OCI-LY1 (cell line): Measurements from ENCODE around the gene E2F3.

Experiments used
- H2AFZ ChIP-seq: fragments of 200-600 bp; sonication (generic), shearing (Covaris generic); 2 replicates; pipeline ENCODE4 v1.6.0; 2014; ENCODE audit warnings: antibody characterized with exemption, mild to moderate bottlenecking, low read length
- H3F3A ChIP-seq: fragments of 200-600 bp; sonication (generic), shearing (Covaris generic); 2 replicates; pipeline ENCODE4 v1.6.0; 2014; ENCODE audit warnings: mild to moderate bottlenecking, antibody characterized with exemption, low read length, moderate library complexity; ENCODE audit not compliant: insufficient read depth
- H3K27ac ChIP-seq: fragments of 200-600 bp; sonication (generic); 2 replicates; pipeline ENCODE4 v1.5.1; 2014; ENCODE audit warnings: low read length, mixed run types, mild to moderate bottlenecking, low read depth; ENCODE audit not compliant: poor library complexity, severe bottlenecking
- H3K27me3 ChIP-seq: fragments of 200-600 bp; sonication (generic); 2 replicates; pipeline ENCODE4 v1.6.0; 2014; ENCODE audit warnings: antibody characterized with exemption, mild to moderate bottlenecking, low read length, moderate library complexity; ENCODE audit not compliant: insufficient read depth
- H3K36me3 ChIP-seq: fragments of 200-600 bp; sonication (generic); 2 replicates; pipeline ENCODE4 v1.6.1; 2014; ENCODE audit warnings: mild to moderate bottlenecking, antibody characterized with exemption, low read length, moderate library complexity, mixed read lengths; ENCODE audit not compliant: insufficient read depth
- H3K4me1 ChIP-seq: fragments of 200-600 bp; sonication (generic); 2 replicates; pipeline ENCODE4 v1.5.1; 2014; ENCODE audit warnings: mild to moderate bottlenecking, low read length, moderate library complexity; ENCODE audit not compliant: insufficient read depth, severe bottlenecking
- H3K4me2 ChIP-seq: fragments of 200-600 bp; sonication (generic), shearing (Covaris generic); 2 replicates; pipeline ENCODE4 v1.6.1; 2014; ENCODE audit warnings: low read length
- H3K4me3 ChIP-seq: fragments of 200-600 bp; sonication (generic); 2 replicates; pipeline ENCODE4 v1.5.1; 2014; ENCODE audit warnings: low read length, low read depth, mild to moderate bottlenecking, mixed read lengths; ENCODE audit not compliant: poor library complexity, severe bottlenecking
- H3K79me2 ChIP-seq: fragments of 200-600 bp; shearing (Covaris generic); 2 replicates; pipeline ENCODE4 v1.6.1; 2016; ENCODE audit warnings: mixed run types, low read length, mixed read lengths; ENCODE audit not compliant: insufficient read depth
- H3K9ac ChIP-seq: fragments of 200-600 bp; sonication (generic), shearing (Covaris generic); 2 replicates; pipeline ENCODE4 v1.6.1; 2014; ENCODE audit warnings: mild to moderate bottlenecking, low read length, mixed read lengths
- H3K9me2 ChIP-seq: fragments of 200-600 bp; sonication (generic), shearing (Covaris generic); 2 replicates; pipeline ENCODE4 v1.6.1; 2014; ENCODE audit warnings: low read depth, mild to moderate bottlenecking, low read length, mixed read lengths
- H3K9me3 ChIP-seq: fragments of 200-600 bp; shearing (Covaris generic); 2 replicates; pipeline ENCODE4 v1.6.1; 2014; ENCODE audit warnings: low read length, mixed read lengths
- H4K20me1 ChIP-seq: fragments of 200-600 bp; sonication (generic), shearing (Covaris generic); 2 replicates; pipeline ENCODE4 v1.6.0; 2016; ENCODE audit warnings: mild to moderate bottlenecking, low read length; ENCODE audit not compliant: insufficient read depth
- CTCF ChIP-seq: fragments of 200-600 bp; sonication (generic), shearing (Covaris generic); IDR thresholded peaks from 2 replicates; pipeline ENCODE4 v1.5.1; 2017; ENCODE audit warnings: mild to moderate bottlenecking, antibody characterized with exemption, low read length, moderate library complexity, mixed read lengths
- EZH2 ChIP-seq: fragments of 200-600 bp; sonication (generic), shearing (Covaris generic); IDR thresholded peaks from 2 replicates; pipeline ENCODE4 v1.8.0; 2017; ENCODE audit warnings: borderline replicate concordance, mixed run types, mild to moderate bottlenecking, antibody characterized with exemption, low read length, moderate library complexity, mixed read lengths

Gene E2F3

GRCh38 chr6:20486641-20487040 is 85.0 kb downstream of the E2F3 start:
- TF ChIP-seq EZH2 (no peak), CTCF (no peak)
- Histone ChIP-seq H4K20me1 (no peaks in the 10 kb centered on the region), H3K4me3 (no peak overlapping the region), H3K79me2 (no peaks in the 10 kb centered on the region), H3K9ac (no peak overlapping the region), H3K9me2 (no peaks in the 10 kb centered on the region), H3K9me3 (no peaks in the 10 kb centered on the region), H2AFZ (no peak overlapping the region), H3K27ac (no peak overlapping the region), H3F3A (no peaks in the 10 kb centered on the region), H3K36me3 (peaks cover 94% of the 10 kb centered on the region), H3K27me3 (no peaks in the 10 kb centered on the region), H3K4me1 (no peaks in the 10 kb centered on the region), H3K4me2 (no peak overlapping the region)

DNA sequence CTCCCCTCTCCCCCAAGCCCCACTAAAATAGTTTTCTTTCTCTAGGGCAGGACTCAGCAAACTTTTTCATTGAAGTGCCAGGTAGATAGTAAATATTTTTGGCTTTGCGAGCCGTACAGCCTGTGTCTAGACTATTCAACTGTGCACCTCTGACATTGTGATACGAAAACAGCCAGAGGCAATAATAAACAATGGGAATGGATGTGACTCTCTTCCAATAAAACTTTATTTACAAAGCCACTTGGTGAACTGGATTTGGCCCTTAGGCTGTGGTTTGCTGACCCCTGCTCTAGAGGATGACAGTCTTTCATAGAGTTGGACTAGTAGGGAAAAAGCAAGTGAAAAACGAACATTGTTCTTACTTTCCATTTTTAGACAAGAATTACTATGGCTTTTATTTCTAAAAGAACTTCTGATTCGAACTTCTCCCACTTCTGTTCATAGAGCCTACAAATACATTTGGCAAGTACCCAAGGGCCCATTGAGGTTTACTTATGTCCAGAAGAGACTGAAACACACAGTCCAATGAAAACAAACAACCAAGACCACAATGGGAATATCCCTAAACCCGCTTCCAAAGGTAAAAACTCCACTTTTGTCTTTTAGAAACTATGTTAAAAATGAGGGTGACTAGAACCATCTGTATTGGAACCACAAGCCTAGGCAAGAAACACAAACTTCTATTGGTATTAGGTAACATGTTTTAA is 86.1 kb downstream of the E2F3 start:
- H3K9ac ChIP-seq = no peak overlapping the region
- H4K20me1 ChIP-seq = no peaks in the 10 kb centered on the region
- no peaks in the 10 kb centered on the region for H3K9me2 ChIP-seq
- no peak overlapping the region for H3K27ac ChIP-seq
- no peak overlapping the region for H3K4me3 ChIP-seq
- TF ChIP-seq CTCF = no peak
- TF ChIP-seq EZH2 = no peak
- H3K27me3 ChIP-seq = no peaks in the 10 kb centered on the region
- peaks cover 86% of the 10 kb centered on the region for H3K36me3 ChIP-seq
- H3K4me2 ChIP-seq = no peak overlapping the region
- H3K79me2 ChIP-seq = no peaks in the 10 kb centered on the region
- no peak overlapping the region for H2AFZ ChIP-seq
- H3K9me3 ChIP-seq = no peaks in the 10 kb centered on the region
- no peaks in the 10 kb centered on the region for H3K4me1 ChIP-seq
- H3F3A ChIP-seq = no peaks in the 10 kb centered on the region

GRCh38 chr6:20490591-20490990 is 88.9 kb downstream of the E2F3 start:
- Histone ChIP-seq H3K36me3 (peaks cover 60% of the 10 kb centered on the region), H3K79me2 (no peaks in the 10 kb centered on the region)

More at GRCh38 chr6:20490591-20490990, 88.9 kb downstream of the E2F3 start:
- H3K4me2 ChIP-seq = no peak overlapping the region
- no peaks in the 10 kb centered on the region for H3K27me3 ChIP-seq
- H3K4me1 ChIP-seq = no peaks in the 10 kb centered on the region
- H3K9me3 ChIP-seq = no peaks in the 10 kb centered on the region
- H3K4me3 ChIP-seq = no peak overlapping the region
- TF ChIP-seq EZH2 = no peak
- no peak for TF ChIP-seq CTCF
- H3K9ac ChIP-seq = no peak overlapping the region
- no peaks in the 10 kb centered on the region for H4K20me1 ChIP-seq
- H3K27ac ChIP-seq = no peak overlapping the region
- H3F3A ChIP-seq = no peaks in the 10 kb centered on the region
- no peaks in the 10 kb centered on the region for H3K9me2 ChIP-seq
- H2AFZ ChIP-seq = no peak overlapping the region
